KOPT-K1 (cell line): Measurements from ENCODE around the gene ATF6.
"Not testable (repeated sequence)": the region's sequence is repeated elsewhere in the genome, so short reads cannot be mapped to it uniquely, and the experiment has no call there.

Experiments
- H3K27ac ChIP-seq: fragments of 200-600 bp; sonication (generic); 2 replicates; pipeline ENCODE4 v1.5.1; 2016; ENCODE audit warnings: antibody characterized with exemption, mild to moderate bottlenecking, low read depth, low read length; ENCODE audit not compliant: poor library complexity, severe bottlenecking
- H3K36me3 ChIP-seq: fragments of 200-600 bp; sonication (generic); 2 replicates; pipeline ENCODE4 v1.5.1; 2017; ENCODE audit warnings: antibody characterized with exemption, mild to moderate bottlenecking, low read length, moderate library complexity; ENCODE audit not compliant: insufficient read depth
- H3K9me3 ChIP-seq: fragments of 200-600 bp; sonication (generic); 2 replicates; pipeline ENCODE4 v1.5.1; 2017; ENCODE audit warnings: antibody characterized with exemption, low read length, mild to moderate bottlenecking; ENCODE audit not compliant: insufficient read depth, poor library complexity, severe bottlenecking

The ATF6 gene

DNA sequence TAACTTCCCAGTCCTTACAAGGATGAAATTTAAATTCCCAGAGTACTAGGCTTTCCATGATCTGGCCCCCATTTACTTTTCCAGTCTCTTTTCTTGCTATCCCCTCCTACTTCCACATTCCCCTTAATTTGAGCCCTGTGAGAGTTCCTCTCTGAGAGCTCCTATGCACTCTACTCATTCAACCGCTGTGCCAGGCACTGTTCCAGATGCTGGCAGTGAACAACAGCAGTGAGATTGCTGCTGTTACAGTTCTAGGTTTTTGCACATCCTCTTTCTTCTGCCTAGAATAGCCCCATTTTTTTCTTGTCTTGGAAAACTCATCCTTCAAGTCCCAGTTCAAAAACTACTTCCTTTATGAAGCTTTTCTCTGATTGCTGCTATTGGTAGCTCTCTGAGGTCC is 18.8 kb downstream of the ATF6 start:
- no peak overlapping the region for H3K27ac ChIP-seq
- peaks cover 86% of the 10 kb centered on the region for H3K36me3 ChIP-seq
- no peaks in the 10 kb centered on the region for H3K9me3 ChIP-seq

DNA sequence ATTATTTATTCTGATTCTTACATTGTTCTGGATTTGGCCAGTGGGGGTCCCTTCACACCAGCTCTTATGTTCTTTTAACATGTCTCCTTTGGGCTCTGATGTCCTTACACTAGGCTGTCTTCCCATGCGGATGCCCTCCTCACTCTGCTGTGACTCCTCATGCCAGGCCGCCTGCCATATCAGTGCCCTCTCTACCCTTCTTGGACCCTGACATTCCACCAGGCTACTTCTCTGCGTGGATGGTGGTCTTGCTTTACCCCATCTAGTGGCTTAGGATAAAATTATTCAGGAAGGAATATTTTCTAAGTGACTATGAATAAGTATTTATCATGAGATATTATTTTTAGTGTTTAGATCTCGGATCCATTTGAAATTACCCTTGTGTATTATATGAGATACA is 21.2 kb downstream of the ATF6 start:
- H3K27ac ChIP-seq: no peak overlapping the region
- H3K9me3 ChIP-seq: no peaks in the 10 kb centered on the region
- peaks cover 91% of the 10 kb centered on the region for H3K36me3 ChIP-seq

DNA sequence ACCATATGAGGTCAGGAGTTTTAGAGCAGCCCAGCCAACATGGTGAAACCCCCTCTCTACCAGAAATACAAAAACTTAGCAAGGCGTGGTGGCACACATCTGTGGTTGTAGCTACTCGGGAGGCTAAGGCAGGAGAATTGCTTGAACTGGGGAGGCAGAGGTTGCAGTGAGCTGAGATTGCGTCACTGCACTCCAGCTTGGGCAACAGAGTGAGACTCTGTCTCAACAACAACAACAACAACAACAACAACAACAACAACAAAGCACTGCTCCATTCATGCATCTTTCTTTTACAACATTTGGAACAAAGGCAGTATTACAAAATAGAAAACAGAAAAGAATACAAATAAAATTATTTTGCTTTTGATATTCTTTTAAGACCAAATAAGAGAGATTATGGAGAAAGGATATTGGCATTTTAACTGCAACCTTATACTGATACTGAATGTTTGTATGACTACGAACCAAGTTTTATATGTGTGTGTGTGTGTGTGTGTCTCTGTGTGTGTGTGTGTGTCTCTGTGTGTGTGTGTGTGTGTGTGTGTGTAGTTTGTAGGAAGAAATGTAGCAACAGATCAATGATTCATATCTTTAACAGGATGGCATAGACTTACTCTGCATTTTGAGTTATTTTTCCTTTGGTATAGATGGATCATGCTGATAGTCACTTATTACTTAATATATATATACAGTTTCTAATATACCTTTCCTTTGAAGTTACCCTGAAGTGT is 24.6 kb downstream of the ATF6 start:
- H3K36me3 ChIP-seq: peaks cover 91% of the 10 kb centered on the region
- H3K27ac ChIP-seq: no peak overlapping the region
- no peaks in the 10 kb centered on the region for H3K9me3 ChIP-seq

GRCh38 chr1:161791904-161792655 is 26.0 kb downstream of the ATF6 start:
- no peak overlapping the region for H3K27ac ChIP-seq

GRCh38 chr1:161792740-161793139 is 26.6 kb downstream of the ATF6 start:
- Histone ChIP-seq H3K36me3 (peaks cover 91% of the 10 kb centered on the region), H3K9me3 (no peaks in the 10 kb centered on the region), H3K27ac (no peak overlapping the region)

More at GRCh38 chr1:161791904-161792655, 26.0 kb downstream of the ATF6 start:
- no peaks in the 10 kb centered on the region for H3K9me3 ChIP-seq
- H3K36me3 ChIP-seq: peaks cover 91% of the 10 kb centered on the region

- Histone ChIP-seq H3K36me3 (peaks cover 86% of the 10 kb centered on the region), H3K27ac (no peak overlapping the region), H3K9me3 (no peaks in the 10 kb centered on the region)
Observed at GRCh38 chr1:161799792-161800191, 33.7 kb downstream of the ATF6 start.

- H3K36me3 ChIP-seq: peaks cover 78% of the 10 kb centered on the region
- no peak overlapping the region for H3K27ac ChIP-seq
- H3K9me3 ChIP-seq: no peaks in the 10 kb centered on the region
Observed at GRCh38 chr1:161801955-161802354, 35.8 kb downstream of the ATF6 start.

DNA sequence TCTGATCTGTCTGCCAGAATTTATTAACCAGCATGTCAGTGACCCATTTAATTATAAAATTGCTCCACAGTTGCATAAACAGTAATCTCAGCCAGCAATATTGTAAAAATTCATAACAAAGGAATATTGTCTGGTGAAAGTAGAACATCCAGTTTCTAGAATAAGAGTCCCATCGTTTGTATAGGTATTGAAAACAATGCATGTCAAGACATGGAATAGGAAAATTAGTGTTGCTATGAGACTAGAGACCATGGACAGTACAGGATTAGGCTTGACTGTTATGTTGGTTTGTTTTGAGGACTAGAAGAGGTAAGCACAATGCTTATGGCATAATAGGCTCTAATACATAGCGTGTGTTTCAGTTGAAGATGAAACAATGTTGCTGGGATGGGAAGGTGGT is 37.1 kb downstream of the ATF6 start:
- Histone ChIP-seq H3K27ac (no peak overlapping the region), H3K36me3 (peaks cover 71% of the 10 kb centered on the region), H3K9me3 (no peaks in the 10 kb centered on the region)

DNA sequence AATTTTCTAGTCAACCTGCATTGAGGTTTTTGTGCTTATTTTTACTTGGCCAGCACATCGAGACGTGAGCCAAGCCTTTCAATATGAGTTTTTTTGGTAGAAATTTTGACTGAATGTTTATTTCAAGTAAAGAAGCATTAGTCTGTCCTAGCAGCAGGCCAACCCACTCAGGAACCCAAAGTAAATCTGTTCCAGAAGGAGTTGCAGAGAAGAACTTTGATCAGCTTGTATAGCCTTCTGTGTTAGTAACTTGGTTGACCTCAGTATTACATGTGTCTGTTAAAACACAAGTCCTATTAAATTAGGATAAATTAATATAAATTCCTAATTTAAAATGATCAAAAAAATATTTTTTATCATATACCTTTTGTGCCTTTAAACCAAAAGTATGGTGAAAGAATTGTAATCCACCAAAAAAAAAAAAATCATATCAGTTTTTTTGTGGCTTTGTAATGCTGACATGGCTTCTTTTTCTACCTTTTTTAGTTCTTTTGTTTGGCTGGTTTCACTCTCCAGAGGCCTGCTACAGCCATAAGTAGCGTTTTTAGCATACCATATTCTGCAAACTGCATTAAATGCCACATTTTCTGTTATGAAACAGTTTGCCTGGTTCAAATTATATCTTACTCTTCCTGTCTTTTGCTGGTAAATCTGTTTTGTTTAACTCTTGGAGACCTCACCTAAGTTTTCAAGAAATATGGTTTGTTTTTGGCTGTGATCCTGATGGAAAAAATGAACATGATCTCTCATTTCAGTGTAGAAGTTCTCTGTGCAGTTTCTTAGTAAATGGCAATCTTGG is 39.5 kb downstream of the ATF6 start:
- Histone ChIP-seq H3K9me3 (peaks cover 11% of the 10 kb centered on the region), H3K36me3 (peaks cover 72% of the 10 kb centered on the region), H3K27ac (no peak overlapping the region)

DNA sequence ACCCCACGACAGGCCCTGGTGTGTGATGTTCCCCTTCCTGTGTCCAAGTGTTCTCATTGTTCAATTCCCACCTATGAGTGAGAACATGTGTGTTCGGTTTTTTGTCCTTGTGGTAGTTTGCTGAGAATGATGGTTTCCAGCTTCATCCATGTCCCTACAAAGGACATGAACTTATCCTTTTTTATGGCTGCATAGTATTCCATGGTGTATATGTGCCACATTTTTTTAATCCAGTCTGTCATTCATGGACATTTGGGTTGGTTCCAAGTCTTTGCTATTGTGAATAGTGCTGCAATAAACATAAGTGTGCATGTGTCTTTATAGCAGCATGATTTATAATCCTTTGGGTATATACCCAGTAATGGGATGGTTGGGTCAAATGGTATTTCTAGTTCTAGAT is 43.1 kb downstream of the ATF6 start:
- peaks cover 13% of the 10 kb centered on the region for H3K9me3 ChIP-seq
- peaks cover 71% of the 10 kb centered on the region for H3K36me3 ChIP-seq
- H3K27ac ChIP-seq: not testable (repeated sequence)

- H3K9me3 ChIP-seq: peaks cover 13% of the 10 kb centered on the region
- H3K36me3 ChIP-seq: peaks cover 74% of the 10 kb centered on the region
- not testable (repeated sequence) for H3K27ac ChIP-seq
Observed at GRCh38 chr1:161809656-161810055, 43.5 kb downstream of the ATF6 start.

- peaks cover 13% of the 10 kb centered on the region for H3K9me3 ChIP-seq
- peaks cover 84% of the 10 kb centered on the region for H3K36me3 ChIP-seq
- no peak overlapping the region for H3K27ac ChIP-seq
Observed at GRCh38 chr1:161810780-161811179, 44.7 kb downstream of the ATF6 start.

GRCh38 chr1:161816201-161816600 is 50.1 kb downstream of the ATF6 start:
- Histone ChIP-seq H3K27ac (no peak overlapping the region), H3K9me3 (no peaks in the 10 kb centered on the region), H3K36me3 (peaks cover 76% of the 10 kb centered on the region)

- Histone ChIP-seq H3K36me3 (peaks cover 78% of the 10 kb centered on the region), H3K9me3 (no peaks in the 10 kb centered on the region), H3K27ac (no peak overlapping the region)
Observed at GRCh38 chr1:161817176-161817730, 51.1 kb downstream of the ATF6 start.

GRCh38 chr1:161820914-161821313 is 54.8 kb downstream of the ATF6 start:
- peaks cover 82% of the 10 kb centered on the region for H3K36me3 ChIP-seq

More at GRCh38 chr1:161820914-161821313, 54.8 kb downstream of the ATF6 start:
- Histone ChIP-seq H3K9me3 (no peaks in the 10 kb centered on the region), H3K27ac (no peak overlapping the region)
